Choroid plexus epithelial cell (primary cell): ENCODE data around the gene GGTLC1.

ENCODE experiments used
- DNase-seq: peaks from one replicate; pipeline ENCODE4 v3.0.0-alpha.2; 2010; ENCODE audit warnings: low read depth
- H3K4me3 ChIP-seq: 2 replicates; pipeline ENCODE4 v1.5.1; 2011; ENCODE audit warnings: low read depth, mild to moderate bottlenecking, control low read depth, low read length, moderate library complexity
- CTCF ChIP-seq: conservative IDR thresholded peaks from 2 replicates; pipeline ENCODE4 v1.5.1; 2011; ENCODE audit warnings: low read depth, mild to moderate bottlenecking, control low read depth, inconsistent platforms, low read length, moderate library complexity

GGTLC1 gene

GRCh38 chr20:24018796-24019195 is 30.2 kb upstream of the GGTLC1 start:
- no peak overlapping the region for H3K4me3 ChIP-seq
- no peak for TF ChIP-seq CTCF

GRCh38 chr20:24017458-24017755 is 28.8 kb upstream of the GGTLC1 start:
- no peak overlapping the region for H3K4me3 ChIP-seq
- no peak for DNase-seq
- no peak for TF ChIP-seq CTCF

More at GRCh38 chr20:24018796-24019195, 30.2 kb upstream of the GGTLC1 start:
- no peak for DNase-seq

- no peak for DNase-seq
- H3K4me3 ChIP-seq, result no peak overlapping the region
- TF ChIP-seq CTCF, result no peak
Observed at GRCh38 chr20:24016607-24017457, 28.3 kb upstream of the GGTLC1 start.

DNA sequence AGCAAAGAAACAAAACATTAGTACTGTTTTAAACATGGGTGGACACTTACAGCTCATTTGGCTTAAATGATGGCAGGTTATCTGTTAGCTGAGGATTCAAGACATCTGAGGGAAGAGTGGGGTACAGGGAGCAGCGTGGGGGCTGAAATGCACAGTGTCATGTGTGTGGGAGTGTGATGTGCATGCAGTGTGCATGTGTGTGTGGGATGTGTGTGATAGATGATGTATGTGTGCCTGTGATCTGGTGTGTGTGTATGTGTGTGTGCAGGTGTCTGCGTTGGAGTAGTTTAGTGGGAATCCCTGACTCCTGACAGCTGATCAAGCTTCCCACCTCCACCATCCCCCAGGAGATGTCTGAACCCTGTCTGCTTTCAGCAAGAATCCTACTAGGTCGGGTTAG is 25.4 kb upstream of the GGTLC1 start:
- no peak for DNase-seq
- no peak for TF ChIP-seq CTCF
- no peak overlapping the region for H3K4me3 ChIP-seq

- no peak for TF ChIP-seq CTCF
- H3K4me3 ChIP-seq, result no peak overlapping the region
Observed at GRCh38 chr20:24011282-24011681, 22.7 kb upstream of the GGTLC1 start.

DNA sequence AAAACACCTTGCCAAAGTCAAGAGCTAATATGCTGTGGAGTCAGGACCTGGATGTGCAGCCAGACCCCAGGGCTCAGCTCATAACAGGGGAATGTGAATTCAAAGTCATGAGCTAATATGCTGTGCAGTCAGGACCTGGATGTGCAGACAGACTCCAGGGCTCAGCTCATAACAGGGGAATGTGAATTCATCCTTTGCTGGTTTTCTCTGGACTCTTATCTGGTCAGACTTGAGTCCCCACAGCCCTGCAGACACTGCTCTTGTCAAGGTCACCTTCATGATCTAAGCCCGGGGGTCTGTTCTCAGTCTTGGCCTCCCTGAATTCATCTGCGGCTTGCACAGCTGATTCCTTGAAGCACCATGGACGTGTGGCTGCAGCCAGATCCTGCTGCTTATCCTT is 19.2 kb upstream of the GGTLC1 start:
- H3K4me3 ChIP-seq, result no peak overlapping the region
- TF ChIP-seq CTCF, result no peak
- no peak for DNase-seq

More at GRCh38 chr20:24011282-24011681, 22.7 kb upstream of the GGTLC1 start:
- no peak for DNase-seq

GRCh38 chr20:24007073-24007595 is 18.6 kb upstream of the GGTLC1 start:
- no peak for TF ChIP-seq CTCF
- DNase-seq, result no peak

More at GRCh38 chr20:24007073-24007595, 18.6 kb upstream of the GGTLC1 start:
- no peak overlapping the region for H3K4me3 ChIP-seq
